GM12873 (cell line): ENCODE measurements around the gene HERC4.

Experiments
- CTCF ChIP-seq: IDR thresholded peaks from 2 replicates; pipeline ENCODE4 v1.5.1; 2012; ENCODE audit warnings: low read depth, mild to moderate bottlenecking, moderate library complexity, low read length, control low read depth; ENCODE audit not compliant: insufficient read depth; ENCODE audit errors: missing control alignments

Gene HERC4

GRCh38 chr10:68074775-68075549 is at the start of gene HERC4:
Gene HERC4 (minus strand): TSS chr10:68075283. CDS start chr10:68073108, 2,175 bp downstream.
- TF ChIP-seq CTCF: no peak

- TF ChIP-seq CTCF: no peak
Measured at GRCh38 chr10:68124718-68125117, 49.6 kb upstream of the HERC4 start.

GRCh38 chr10:68121852-68122251 is 46.8 kb upstream of the HERC4 start:
- no peak for TF ChIP-seq CTCF

GRCh38 chr10:68121020-68121743 is 46.1 kb upstream of the HERC4 start:
- TF ChIP-seq CTCF: no peak

- no peak for TF ChIP-seq CTCF
Measured at GRCh38 chr10:68118657-68119056, 43.6 kb upstream of the HERC4 start.

- TF ChIP-seq CTCF: no peak
Measured at GRCh38 chr10:68112837-68113236, 37.8 kb upstream of the HERC4 start.

GRCh38 chr10:68111584-68111983 is 36.5 kb upstream of the HERC4 start:
- no peak for TF ChIP-seq CTCF
